ENCODE results near the gene ERFL.
A peak's percentile ranks its signal among the peaks of the same experiment; 100 is the strongest.

ERFL gene

DNA sequence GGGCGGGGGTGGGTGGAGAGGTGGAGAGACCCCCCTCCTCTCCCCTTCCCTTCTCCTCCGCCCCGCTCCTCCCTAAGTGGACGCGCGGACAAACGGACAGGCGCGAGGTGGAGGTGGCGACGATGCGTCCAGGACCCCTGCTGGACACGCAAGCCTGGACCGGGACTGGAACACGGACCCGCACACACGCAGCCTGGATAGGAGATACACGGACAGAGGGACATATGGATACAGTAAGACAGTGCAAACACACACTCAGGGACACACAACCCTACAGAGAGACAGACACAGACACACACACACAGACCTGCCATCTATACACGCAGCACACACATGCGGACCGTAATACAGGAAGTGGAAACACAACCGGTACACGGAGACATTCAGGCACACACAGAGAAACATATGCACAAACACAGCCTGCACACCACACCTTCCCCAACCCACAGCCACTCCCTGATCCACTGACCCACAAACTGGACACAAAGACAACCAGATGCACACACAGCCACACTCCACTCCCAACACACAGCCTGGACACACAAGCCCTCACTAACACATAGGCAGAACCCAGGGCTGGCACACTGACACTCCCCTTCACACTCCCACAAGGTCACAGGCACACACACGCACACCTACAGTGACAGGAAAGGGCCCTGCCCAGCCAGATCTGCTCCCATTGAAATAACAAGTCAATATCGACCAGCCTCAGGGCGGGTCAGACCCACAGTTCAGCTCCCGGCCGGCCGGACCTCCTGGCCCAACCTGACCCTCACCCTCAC lies 696 bp upstream of the ERFL start (continued):
- TF ChIP-seq TSHZ1 (tag by site-specific recombination; IDR thresholded peaks at IDR 0.05; ENCODE audit: borderline replicate concordance) (no peak), ZNF521 (tag by site-specific recombination; IDR thresholded peaks at IDR 0.05) (no peak), ZNF24 (tag by site-specific recombination; IDR thresholded peaks at IDR 0.05) (no peak), ZNF791 (tag by site-specific recombination; IDR thresholded peaks at IDR 0.05) (0 out of 2 replicates have a peak, but pooled peaks have one; percentile 10), ZNF768 (tag by site-specific recombination; IDR thresholded peaks at IDR 0.05) (no peak; the same call in 1 of the 2 replicates), ZNF169 (tag by site-specific recombination; IDR thresholded peaks at IDR 0.05) (no peak), TCF7L2 (IDR thresholded peaks at IDR 0.05; ENCODE audit: borderline replicate concordance, low read depth, low read length) (no peak), ZNF174 (tag by site-specific recombination; IDR thresholded peaks at IDR 0.05) (no peak), ZNF184 (tag by site-specific recombination; IDR thresholded peaks at IDR 0.05) (no peak), ZNF658 (tag by site-specific recombination; IDR thresholded peaks at IDR 0.05) (no peak), ZNF23 (tag by site-specific recombination; IDR thresholded peaks at IDR 0.05; ENCODE audit: borderline replicate concordance) (no peak), ZNF211 (tag by site-specific recombination; IDR thresholded peaks at IDR 0.05; ENCODE audit: low read depth) (no peak), ZNF707 (tag by site-specific recombination; IDR thresholded peaks at IDR 0.05) (no peak), TRIM28 (IDR thresholded peaks at IDR 0.05; ENCODE audit: borderline replicate concordance, low read length) (no peak), YY2 (tag by site-specific recombination; IDR thresholded peaks at IDR 0.05) (peak; percentile 66), SETDB1 (IDR thresholded peaks at IDR 0.05; ENCODE audit: insufficient read length, low read length) (no peak), ZNF585B (tag by site-specific recombination; IDR thresholded peaks at IDR 0.05) (no peak), ZNF26 (tag by site-specific recombination; IDR thresholded peaks at IDR 0.05) (no peak), ZNF350 (tag by site-specific recombination; IDR thresholded peaks at IDR 0.05) (no peak), SCRT1 (tag by site-specific recombination; IDR thresholded peaks at IDR 0.05; ENCODE audit: borderline replicate concordance) (0 out of 2 replicates have a peak, but pooled peaks have one; percentile 9)
- TF ChIP-seq, protein P1, sequence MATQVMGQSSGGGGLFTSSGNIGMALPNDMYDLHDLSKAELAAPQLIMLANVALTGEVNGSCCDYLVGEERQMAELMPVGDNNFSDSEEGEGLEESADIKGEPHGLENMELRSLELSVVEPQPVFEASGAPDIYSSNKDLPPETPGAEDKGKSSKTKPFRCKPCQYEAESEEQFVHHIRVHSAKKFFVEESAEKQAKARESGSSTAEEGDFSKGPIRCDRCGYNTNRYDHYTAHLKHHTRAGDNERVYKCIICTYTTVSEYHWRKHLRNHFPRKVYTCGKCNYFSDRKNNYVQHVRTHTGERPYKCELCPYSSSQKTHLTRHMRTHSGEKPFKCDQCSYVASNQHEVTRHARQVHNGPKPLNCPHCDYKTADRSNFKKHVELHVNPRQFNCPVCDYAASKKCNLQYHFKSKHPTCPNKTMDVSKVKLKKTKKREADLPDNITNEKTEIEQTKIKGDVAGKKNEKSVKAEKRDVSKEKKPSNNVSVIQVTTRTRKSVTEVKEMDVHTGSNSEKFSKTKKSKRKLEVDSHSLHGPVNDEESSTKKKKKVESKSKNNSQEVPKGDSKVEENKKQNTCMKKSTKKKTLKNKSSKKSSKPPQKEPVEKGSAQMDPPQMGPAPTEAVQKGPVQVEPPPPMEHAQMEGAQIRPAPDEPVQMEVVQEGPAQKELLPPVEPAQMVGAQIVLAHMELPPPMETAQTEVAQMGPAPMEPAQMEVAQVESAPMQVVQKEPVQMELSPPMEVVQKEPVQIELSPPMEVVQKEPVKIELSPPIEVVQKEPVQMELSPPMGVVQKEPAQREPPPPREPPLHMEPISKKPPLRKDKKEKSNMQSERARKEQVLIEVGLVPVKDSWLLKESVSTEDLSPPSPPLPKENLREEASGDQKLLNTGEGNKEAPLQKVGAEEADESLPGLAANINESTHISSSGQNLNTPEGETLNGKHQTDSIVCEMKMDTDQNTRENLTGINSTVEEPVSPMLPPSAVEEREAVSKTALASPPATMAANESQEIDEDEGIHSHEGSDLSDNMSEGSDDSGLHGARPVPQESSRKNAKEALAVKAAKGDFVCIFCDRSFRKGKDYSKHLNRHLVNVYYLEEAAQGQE (tag by site-specific recombination; IDR thresholded peaks at IDR 0.05): no peak
- TF ChIP-seq, protein P2, sequence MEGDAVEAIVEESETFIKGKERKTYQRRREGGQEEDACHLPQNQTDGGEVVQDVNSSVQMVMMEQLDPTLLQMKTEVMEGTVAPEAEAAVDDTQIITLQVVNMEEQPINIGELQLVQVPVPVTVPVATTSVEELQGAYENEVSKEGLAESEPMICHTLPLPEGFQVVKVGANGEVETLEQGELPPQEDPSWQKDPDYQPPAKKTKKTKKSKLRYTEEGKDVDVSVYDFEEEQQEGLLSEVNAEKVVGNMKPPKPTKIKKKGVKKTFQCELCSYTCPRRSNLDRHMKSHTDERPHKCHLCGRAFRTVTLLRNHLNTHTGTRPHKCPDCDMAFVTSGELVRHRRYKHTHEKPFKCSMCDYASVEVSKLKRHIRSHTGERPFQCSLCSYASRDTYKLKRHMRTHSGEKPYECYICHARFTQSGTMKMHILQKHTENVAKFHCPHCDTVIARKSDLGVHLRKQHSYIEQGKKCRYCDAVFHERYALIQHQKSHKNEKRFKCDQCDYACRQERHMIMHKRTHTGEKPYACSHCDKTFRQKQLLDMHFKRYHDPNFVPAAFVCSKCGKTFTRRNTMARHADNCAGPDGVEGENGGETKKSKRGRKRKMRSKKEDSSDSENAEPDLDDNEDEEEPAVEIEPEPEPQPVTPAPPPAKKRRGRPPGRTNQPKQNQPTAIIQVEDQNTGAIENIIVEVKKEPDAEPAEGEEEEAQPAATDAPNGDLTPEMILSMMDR (tag by site-specific recombination; IDR thresholded peaks at IDR 0.05): peak; percentile 69
- TF ChIP-seq, protein P3, sequence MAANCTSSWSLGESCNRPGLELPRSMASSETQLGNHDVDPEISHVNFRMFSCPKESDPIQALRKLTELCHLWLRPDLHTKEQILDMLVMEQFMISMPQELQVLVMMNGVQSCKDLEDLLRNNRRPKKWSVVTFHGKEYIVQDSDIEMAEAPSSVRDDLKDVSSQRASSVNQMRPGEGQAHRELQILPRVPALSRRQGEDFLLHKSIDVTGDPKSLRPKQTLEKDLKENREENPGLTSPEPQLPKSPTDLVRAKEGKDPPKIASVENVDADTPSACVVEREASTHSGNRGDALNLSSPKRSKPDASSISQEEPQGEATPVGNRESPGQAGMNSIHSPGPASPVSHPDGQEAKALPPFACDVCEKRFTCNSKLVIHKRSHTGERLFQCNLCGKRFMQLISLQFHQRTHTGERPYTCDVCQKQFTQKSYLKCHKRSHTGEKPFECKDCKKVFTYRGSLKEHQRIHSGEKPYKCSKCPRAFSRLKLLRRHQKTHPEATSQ (tag by site-specific recombination; IDR thresholded peaks at IDR 0.05): no peak
- TF ChIP-seq, protein P4, sequence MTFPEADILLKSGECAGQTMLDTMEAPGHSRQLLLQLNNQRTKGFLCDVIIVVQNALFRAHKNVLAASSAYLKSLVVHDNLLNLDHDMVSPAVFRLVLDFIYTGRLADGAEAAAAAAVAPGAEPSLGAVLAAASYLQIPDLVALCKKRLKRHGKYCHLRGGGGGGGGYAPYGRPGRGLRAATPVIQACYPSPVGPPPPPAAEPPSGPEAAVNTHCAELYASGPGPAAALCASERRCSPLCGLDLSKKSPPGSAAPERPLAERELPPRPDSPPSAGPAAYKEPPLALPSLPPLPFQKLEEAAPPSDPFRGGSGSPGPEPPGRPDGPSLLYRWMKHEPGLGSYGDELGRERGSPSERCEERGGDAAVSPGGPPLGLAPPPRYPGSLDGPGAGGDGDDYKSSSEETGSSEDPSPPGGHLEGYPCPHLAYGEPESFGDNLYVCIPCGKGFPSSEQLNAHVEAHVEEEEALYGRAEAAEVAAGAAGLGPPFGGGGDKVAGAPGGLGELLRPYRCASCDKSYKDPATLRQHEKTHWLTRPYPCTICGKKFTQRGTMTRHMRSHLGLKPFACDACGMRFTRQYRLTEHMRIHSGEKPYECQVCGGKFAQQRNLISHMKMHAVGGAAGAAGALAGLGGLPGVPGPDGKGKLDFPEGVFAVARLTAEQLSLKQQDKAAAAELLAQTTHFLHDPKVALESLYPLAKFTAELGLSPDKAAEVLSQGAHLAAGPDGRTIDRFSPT (tag by site-specific recombination; IDR thresholded peaks at IDR 0.05): peak; percentile 23; the same call in 1 of the 2 replicates
